Testis (tissue), 2 donors: ENCODE data around the gene MGLL.

Experiments
- POLR2A ChIP-seq: fragments of 450-650 bp; IDR thresholded peaks from one replicate; pipeline ENCODE4 v1.6.1; 2017; ENCODE audit warnings: antibody characterized with exemption, mild to moderate bottlenecking, moderate library complexity
- TF ChIP-seq, protein P1 (sequence below), 3 experiments: fragments of 450-650 bp in 2 of 3; fragments of 200-600 bp in 1 of 3; sonication (generic) in 1 of 3; IDR thresholded peaks; one replicate each; pipeline ENCODE4 v1.5.1; 2016 to 2019; ENCODE audit warnings: antibody characterized with exemption in 3 of 3, mild to moderate bottlenecking in 2 of 3, moderate library complexity in 1 of 3

DNA sequence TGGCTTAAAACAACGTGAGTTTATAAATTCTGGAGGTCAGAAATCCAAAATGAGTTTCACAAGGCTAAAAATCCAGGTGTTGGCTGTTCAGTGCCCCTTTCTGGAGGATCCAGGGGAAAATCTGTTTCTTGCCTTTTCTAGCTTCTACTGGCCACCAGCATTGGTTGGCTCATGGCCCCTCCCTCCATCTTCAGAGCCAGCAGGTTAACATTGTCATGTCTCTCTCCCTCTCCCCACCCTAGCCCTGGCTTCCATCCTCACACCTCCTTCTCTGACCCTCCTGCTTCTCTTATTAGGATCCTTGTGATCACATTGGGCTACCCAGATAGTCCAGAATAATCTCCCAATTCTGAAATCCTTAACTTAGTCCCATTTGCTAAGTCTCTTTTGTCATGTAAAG is 32.9 kb upstream of the MGLL start:
- TF ChIP-seq, protein P1, sequence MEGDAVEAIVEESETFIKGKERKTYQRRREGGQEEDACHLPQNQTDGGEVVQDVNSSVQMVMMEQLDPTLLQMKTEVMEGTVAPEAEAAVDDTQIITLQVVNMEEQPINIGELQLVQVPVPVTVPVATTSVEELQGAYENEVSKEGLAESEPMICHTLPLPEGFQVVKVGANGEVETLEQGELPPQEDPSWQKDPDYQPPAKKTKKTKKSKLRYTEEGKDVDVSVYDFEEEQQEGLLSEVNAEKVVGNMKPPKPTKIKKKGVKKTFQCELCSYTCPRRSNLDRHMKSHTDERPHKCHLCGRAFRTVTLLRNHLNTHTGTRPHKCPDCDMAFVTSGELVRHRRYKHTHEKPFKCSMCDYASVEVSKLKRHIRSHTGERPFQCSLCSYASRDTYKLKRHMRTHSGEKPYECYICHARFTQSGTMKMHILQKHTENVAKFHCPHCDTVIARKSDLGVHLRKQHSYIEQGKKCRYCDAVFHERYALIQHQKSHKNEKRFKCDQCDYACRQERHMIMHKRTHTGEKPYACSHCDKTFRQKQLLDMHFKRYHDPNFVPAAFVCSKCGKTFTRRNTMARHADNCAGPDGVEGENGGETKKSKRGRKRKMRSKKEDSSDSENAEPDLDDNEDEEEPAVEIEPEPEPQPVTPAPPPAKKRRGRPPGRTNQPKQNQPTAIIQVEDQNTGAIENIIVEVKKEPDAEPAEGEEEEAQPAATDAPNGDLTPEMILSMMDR (IDR thresholded peaks at IDR 0.05), result no peak
- no peak for TF ChIP-seq POLR2A
